ENCODE measurements around the gene IMMP1L.

Gene IMMP1L, protein sequence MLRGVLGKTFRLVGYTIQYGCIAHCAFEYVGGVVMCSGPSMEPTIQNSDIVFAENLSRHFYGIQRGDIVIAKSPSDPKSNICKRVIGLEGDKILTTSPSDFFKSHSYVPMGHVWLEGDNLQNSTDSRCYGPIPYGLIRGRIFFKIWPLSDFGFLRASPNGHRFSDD

DNA sequence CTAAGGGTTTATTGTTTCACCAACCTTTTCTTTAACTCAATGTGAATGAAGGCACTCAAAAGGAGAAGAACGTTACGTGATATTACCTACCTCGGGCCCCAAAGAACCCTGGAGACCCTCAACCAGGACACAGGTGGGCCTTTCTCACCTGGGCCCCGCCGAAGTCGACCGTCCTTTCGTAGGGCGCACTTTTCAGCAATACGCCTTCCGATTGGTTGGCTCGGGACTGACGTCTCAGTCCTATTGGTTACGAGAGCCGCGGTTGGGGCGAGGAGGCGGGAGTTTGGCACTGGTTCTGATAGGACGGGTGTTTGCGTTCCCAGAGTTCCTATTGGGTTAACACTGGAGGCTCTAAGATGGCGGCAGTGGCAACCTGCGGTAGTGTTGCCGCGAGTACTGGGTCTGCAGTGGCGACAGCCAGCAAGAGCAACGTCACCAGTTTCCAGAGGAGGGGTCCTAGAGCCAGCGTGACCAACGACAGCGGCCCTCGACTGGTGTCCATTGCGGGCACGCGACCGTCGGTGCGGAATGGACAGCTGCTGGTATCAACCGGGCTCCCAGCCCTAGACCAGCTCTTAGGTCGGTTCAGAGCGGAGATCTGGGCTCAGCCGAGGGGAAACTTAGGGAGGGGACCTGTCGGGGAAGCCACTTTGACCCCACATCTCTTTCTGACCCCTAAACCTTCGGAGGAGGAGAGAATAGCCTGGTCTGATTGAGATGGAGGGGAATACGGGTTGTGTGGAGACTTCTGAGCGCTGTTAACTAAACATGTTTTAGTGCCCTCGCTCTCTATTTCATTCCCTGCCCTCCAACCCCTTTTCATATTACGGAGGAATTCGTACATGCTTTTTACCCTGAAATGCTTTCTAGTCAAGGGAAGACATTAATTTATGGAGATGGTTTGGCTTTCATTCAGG is at the start of gene IMMP1L, which contains the start of gene ELP4:
IMMP1L (minus strand) TSS at position 194 of the 917 bp plus-strand sequence. CDS start 46,346 bp downstream, outside the sequence.
ELP4 (plus strand) TSS at position 339 of the 917 bp plus-strand sequence; CDS start at position 357, 18 bp downstream.
- H3K4me3 ChIP-seq (ENCODE audit: low read length) = peak within 1 kb of the TSS; percentile 96
- peak; percentile 90 for DNase-seq (ENCODE audit: low read depth)
- TF ChIP-seq, protein P1, sequence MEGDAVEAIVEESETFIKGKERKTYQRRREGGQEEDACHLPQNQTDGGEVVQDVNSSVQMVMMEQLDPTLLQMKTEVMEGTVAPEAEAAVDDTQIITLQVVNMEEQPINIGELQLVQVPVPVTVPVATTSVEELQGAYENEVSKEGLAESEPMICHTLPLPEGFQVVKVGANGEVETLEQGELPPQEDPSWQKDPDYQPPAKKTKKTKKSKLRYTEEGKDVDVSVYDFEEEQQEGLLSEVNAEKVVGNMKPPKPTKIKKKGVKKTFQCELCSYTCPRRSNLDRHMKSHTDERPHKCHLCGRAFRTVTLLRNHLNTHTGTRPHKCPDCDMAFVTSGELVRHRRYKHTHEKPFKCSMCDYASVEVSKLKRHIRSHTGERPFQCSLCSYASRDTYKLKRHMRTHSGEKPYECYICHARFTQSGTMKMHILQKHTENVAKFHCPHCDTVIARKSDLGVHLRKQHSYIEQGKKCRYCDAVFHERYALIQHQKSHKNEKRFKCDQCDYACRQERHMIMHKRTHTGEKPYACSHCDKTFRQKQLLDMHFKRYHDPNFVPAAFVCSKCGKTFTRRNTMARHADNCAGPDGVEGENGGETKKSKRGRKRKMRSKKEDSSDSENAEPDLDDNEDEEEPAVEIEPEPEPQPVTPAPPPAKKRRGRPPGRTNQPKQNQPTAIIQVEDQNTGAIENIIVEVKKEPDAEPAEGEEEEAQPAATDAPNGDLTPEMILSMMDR (conservative IDR thresholded peaks at IDR 0.05; ENCODE audit: low read depth, low read length) = no peak

DNA sequence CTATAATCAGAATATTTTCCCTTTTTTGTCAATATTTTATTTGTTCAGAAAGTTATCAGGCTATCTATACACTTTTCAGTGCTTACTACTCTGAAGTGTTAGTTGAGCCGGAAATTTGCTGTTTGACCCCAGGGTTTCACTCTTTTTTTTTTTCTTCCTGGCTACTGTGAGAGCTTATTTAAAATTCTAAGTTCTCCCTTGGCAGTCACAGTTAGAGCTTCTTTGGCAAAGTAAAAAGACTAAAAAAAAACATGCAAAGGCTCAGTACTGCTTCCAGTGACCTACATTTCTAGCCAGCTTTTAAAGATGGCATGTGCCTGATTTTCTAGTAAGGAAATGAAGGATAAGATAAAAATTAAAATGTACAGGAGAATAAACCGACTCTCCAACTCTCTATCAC is 48.6 kb upstream of the IMMP1L start:
- no peak overlapping the region for H3K4me3 ChIP-seq (ENCODE audit: low read length)
- DNase-seq (ENCODE audit: low read depth) = no peak
- TF ChIP-seq, protein P1 (conservative IDR thresholded peaks at IDR 0.05; ENCODE audit: low read depth, low read length) = no peak

DNA sequence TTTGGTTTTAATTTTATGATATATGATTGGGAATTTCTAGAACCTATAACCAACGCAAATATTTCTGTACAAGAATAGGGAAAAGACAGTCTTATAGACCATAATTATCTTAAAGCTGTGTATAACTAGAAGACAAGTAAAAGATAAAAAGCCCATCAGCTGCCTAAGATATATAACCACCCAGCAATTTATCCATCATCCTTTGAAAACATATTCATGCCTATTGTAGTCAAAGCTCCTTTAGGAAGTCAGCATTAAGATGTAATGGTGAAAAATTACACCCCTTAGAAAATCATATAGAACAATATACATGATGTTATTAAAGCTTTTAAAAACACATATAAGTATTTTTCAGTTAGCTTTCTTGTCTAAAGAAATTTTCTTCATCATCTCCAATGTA is 46.5 kb upstream of the IMMP1L start:
- TF ChIP-seq, protein P1 (conservative IDR thresholded peaks at IDR 0.05; ENCODE audit: low read depth, low read length) = no peak
- H3K4me3 ChIP-seq (ENCODE audit: low read length) = no peak overlapping the region
- DNase-seq (ENCODE audit: low read depth) = no peak

DNA sequence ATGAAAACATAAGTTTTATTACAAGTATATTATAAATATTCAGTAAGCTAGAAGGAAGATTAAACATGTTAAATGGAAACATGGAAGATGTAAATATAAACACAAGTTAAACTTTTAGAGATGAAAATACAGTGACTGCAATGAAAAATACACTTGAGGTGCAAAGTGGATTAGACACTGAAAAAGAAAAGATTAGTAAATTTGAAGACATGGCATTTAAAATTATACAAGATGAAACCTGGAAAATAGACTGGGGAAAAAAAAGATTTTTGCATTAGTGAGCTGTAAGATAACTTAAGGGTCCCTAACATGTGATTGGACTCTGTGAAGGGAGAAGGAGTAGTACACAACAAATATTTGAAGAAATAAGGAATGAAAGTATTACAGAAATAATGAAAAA is 33.4 kb upstream of the IMMP1L start:
- TF ChIP-seq, protein P1 (conservative IDR thresholded peaks at IDR 0.05; ENCODE audit: low read depth, low read length) = no peak
- DNase-seq (ENCODE audit: low read depth) = no peak
- no peak overlapping the region for H3K4me3 ChIP-seq (ENCODE audit: low read length)

DNA sequence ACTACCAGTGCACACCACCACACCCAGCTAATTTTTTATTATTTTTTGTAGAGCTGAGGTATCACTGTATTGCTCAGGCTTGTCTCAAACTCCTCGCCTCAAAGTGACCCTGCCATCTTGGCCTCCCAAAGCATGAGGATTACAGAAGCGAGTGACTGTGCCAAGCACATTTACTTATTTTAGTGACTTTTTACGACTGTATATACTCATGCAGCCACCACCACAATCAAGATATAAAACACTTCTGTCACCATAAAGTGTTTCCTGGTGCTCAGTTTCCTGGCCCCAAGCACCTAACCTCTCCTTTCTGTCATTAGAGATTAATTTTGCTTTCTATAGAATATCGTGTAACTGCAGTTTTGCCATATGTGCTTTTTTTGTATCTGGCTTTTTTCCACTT is 26.1 kb upstream of the IMMP1L start:
- no peak for DNase-seq (ENCODE audit: low read depth)
- TF ChIP-seq, protein P1 (conservative IDR thresholded peaks at IDR 0.05; ENCODE audit: low read depth, low read length) = no peak
- no peak overlapping the region for H3K4me3 ChIP-seq (ENCODE audit: low read length)

DNA sequence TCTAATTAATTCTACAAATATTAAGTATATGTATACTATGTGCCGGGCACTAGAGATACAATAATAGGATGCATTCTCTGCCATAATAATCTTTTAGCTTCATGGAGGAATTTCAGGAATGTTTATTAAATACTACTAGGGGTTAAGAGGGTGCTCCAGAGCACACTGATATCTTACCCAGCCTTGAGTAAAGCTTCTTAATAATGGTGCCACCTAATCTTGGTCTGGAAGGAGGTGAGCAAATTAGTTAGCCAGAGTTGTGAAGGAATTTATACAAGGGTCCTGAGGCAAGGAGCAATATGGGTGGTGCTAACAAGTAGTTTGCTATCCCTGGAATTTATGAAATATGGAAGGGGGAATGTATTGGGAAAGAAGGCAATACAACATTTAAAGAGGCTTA is 21.9 kb upstream of the IMMP1L start:
- DNase-seq (ENCODE audit: low read depth) = peak; percentile 64
- TF ChIP-seq, protein P1 (conservative IDR thresholded peaks at IDR 0.05; ENCODE audit: low read depth, low read length) = no peak
- H3K4me3 ChIP-seq (ENCODE audit: low read length) = no peak overlapping the region

Data from retinal pigment epithelial cell (primary cell).